Stimulated activated naive CD8-positive, alpha-beta T cell treated with anti-CD3 and anti-CD28 coated beads, Interleukin-15, amount 100 ng/mL, for 72 hours (primary cell): ENCODE data around the gene EXPH5.
A peak's percentile ranks its signal among the peaks of the same experiment; 100 is the strongest.
"Not testable (repeated sequence)": the region's sequence is repeated elsewhere in the genome, so short reads cannot be mapped to it uniquely, and the experiment has no call there.

Experiments used
- ATAC-seq: fragments of 150-1000 bp; cut with Tn5 transposase; 2 replicates; pipeline ENCODE4 v1.10.0; 2021; ENCODE audit warnings: mild to moderate bottlenecking, moderate library complexity
- DNase-seq, 2 donors: peaks; one replicate each; pipeline ENCODE4 v3.0.0; 2021 to 2022
- H3K27ac Mint-ChIP-seq, 2 donors: one replicate each; pipeline ENCODE4 v1.8.0; 2022; ENCODE audit warnings: mild to moderate bottlenecking in 2 of 2, mixed read lengths in 2 of 2, moderate library complexity in 2 of 2
- H3K27me3 Mint-ChIP-seq: one replicate; pipeline ENCODE4 v1.8.0; 2022; ENCODE audit warnings: mixed read lengths
- H3K4me1 Mint-ChIP-seq: one replicate; pipeline ENCODE4 v1.8.0; 2022; ENCODE audit warnings: mild to moderate bottlenecking, mixed read lengths
- H3K4me3 Mint-ChIP-seq, 2 donors: one replicate each; pipeline ENCODE4 v1.8.0; 2022; ENCODE audit warnings: mild to moderate bottlenecking in 2 of 2, mixed read lengths in 2 of 2, moderate library complexity in 1 of 2
- H3K9me3 Mint-ChIP-seq, 2 donors: one replicate each; pipeline ENCODE4 v1.8.0; 2022; ENCODE audit warnings: mixed read lengths in 2 of 2

Gene EXPH5

GRCh38 chr11:108586600-108586999 is 7.0 kb downstream of the EXPH5 start:
- no peak for DNase-seq
- Mint-ChIP-seq H3K9me3 (no peaks in the 10 kb centered on the region), H3K27me3 (no peaks in the 10 kb centered on the region), H3K4me3 (no peak overlapping the region), H3K27ac (no peak overlapping the region), H3K4me1 (no peaks in the 10 kb centered on the region)
- ATAC-seq, result no peak

DNA sequence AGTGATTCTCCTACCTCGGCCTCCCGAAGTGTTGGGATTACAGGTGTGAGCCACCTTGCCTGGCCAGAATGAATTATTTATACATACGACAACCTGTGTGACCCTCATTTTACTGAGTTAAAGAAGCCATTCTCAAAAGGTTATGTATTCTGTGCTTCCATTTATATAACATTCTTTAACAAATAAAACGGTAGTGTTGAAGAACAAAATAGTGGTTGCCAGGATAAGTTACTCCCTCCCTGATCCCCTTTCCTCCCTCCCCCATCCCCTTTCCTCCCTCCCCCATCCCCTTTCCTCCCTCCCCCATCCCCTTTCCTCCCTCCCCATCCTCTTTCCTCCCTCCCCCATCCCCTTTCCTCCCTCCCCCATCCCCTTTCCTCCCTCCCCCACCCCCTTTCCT is 7.4 kb downstream of the EXPH5 start:
- H3K27me3 Mint-ChIP-seq, H3K4me1 Mint-ChIP-seq, ATAC-seq, DNase-seq, H3K4me3 Mint-ChIP-seq, H3K27ac Mint-ChIP-seq, H3K9me3 Mint-ChIP-seq: not testable (repeated sequence)

DNA sequence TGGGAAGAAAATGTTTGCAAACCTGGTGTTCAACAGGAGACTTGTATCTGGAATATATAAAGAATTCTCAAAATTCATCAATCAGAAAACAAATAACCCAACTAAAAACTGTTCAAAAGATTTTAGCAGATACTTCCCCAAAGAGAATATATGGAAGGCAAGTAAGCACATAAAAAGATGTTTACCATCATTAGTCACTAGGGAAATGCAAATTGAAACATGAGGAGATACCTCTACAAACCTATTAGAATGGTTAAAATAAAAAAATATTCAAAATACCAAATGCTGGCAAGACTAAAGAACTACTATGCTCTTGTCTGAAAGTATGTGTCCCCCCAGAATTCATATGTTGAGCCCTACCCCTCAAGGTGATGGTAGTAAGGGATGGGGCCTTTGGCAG is 8.6 kb downstream of the EXPH5 start:
- ATAC-seq (no peak), DNase-seq (no peak)
- H3K4me3 Mint-ChIP-seq, result no peak overlapping the region
- no peaks in the 10 kb centered on the region for H3K27me3 Mint-ChIP-seq
- H3K4me1 Mint-ChIP-seq, result no peaks in the 10 kb centered on the region
- no peaks in the 10 kb centered on the region for H3K9me3 Mint-ChIP-seq
- no peak overlapping the region for H3K27ac Mint-ChIP-seq

- Mint-ChIP-seq H3K27ac (no peak overlapping the region), H3K9me3 (no peaks in the 10 kb centered on the region), H3K27me3 (no peaks in the 10 kb centered on the region), H3K4me3 (no peak overlapping the region), H3K4me1 (no peaks in the 10 kb centered on the region)
- ATAC-seq, result no peak
- no peak for DNase-seq
These were observed 12.9 kb downstream of the EXPH5 start for GRCh38 chr11:108580645-108581044.

- Mint-ChIP-seq H3K27me3 (no peaks in the 10 kb centered on the region), H3K4me1 (no peaks in the 10 kb centered on the region), H3K27ac (no peak overlapping the region), H3K4me3 (no peak overlapping the region), H3K9me3 (no peaks in the 10 kb centered on the region)
- DNase-seq (no peak), ATAC-seq (no peak)
These were observed 13.5 kb downstream of the EXPH5 start for GRCh38 chr11:108580043-108580442.

GRCh38 chr11:108576523-108576922 is 17.0 kb downstream of the EXPH5 start:
- no peaks in the 10 kb centered on the region for H3K27me3 Mint-ChIP-seq
- no peak overlapping the region for H3K4me3 Mint-ChIP-seq
- no peak overlapping the region for H3K27ac Mint-ChIP-seq
- no peaks in the 10 kb centered on the region for H3K9me3 Mint-ChIP-seq
- DNase-seq (no peak), ATAC-seq (no peak)
- peaks cover 9% of the 10 kb centered on the region for H3K4me1 Mint-ChIP-seq

DNA sequence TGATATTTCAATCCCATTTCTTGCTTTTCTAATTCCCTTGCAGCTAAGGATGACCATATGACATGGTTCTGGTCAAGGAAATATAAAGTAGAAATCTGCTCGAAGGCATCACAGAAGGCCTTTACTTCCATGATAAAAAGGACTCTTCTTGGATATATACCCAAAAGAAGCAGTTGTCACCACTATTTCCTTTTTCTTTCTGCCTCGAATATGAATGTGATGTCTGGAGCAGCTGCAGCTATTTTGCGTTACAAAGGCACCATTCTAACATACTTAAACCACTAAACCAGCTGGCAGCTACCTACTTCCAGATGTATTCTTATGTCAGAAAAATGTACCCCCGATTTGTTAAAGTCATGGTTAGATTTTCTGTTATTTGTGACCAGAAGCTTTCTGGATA is 18.9 kb downstream of the EXPH5 start:
- Mint-ChIP-seq H3K4me1 (peaks cover 9% of the 10 kb centered on the region), H3K27me3 (no peaks in the 10 kb centered on the region), H3K9me3 (no peaks in the 10 kb centered on the region), H3K4me3 (no peak overlapping the region), H3K27ac (no peak overlapping the region)
- DNase-seq (no peak), ATAC-seq (no peak)

GRCh38 chr11:108571001-108571400 is 22.6 kb downstream of the EXPH5 start:
- H3K9me3 Mint-ChIP-seq, result no peaks in the 10 kb centered on the region
- H3K4me3 Mint-ChIP-seq, result no peak overlapping the region
- H3K27me3 Mint-ChIP-seq, result no peaks in the 10 kb centered on the region
- ATAC-seq (no peak), DNase-seq (no peak)
- peaks cover 9% of the 10 kb centered on the region for H3K4me1 Mint-ChIP-seq
- H3K27ac Mint-ChIP-seq, result no peak overlapping the region

DNA sequence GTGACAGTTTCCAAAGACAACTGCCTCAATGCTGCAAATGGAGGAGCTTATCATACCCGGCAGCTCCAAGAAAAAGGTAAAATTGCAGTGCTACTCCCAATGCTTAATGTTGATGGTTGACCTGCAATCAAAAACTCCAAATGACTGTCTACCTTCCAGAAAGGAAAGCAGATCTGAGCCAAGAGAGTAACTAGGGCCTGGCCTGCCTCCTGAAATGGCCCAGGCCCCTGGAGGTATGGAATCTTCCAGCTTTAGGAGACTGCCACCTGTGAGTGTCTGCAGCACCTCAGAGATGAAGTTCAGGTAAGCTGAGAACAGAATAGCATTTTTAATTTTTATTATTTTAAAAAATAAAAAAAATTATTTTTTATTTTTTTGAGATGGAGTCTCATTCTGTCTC is 23.7 kb downstream of the EXPH5 start:
- no peaks in the 10 kb centered on the region for H3K27me3 Mint-ChIP-seq
- ATAC-seq, result no peak
- DNase-seq, result no peak
- H3K9me3 Mint-ChIP-seq, result no peaks in the 10 kb centered on the region
- no peak overlapping the region for H3K27ac Mint-ChIP-seq
- peaks cover 9% of the 10 kb centered on the region for H3K4me1 Mint-ChIP-seq
- no peak overlapping the region for H3K4me3 Mint-ChIP-seq

- DNase-seq (no peak), ATAC-seq (no peak)
- no peak overlapping the region for H3K4me3 Mint-ChIP-seq
- H3K27ac Mint-ChIP-seq, result no peak overlapping the region
- no peaks in the 10 kb centered on the region for H3K27me3 Mint-ChIP-seq
- H3K9me3 Mint-ChIP-seq, result no peaks in the 10 kb centered on the region
- H3K4me1 Mint-ChIP-seq, result peaks cover 9% of the 10 kb centered on the region
These were observed 25.2 kb downstream of the EXPH5 start for GRCh38 chr11:108568195-108568858.

- ATAC-seq (no peak), DNase-seq (no peak)
- Mint-ChIP-seq H3K27me3 (no peaks in the 10 kb centered on the region), H3K9me3 (no peaks in the 10 kb centered on the region), H3K4me3 (no peak overlapping the region), H3K27ac (no peak overlapping the region), H3K4me1 (no peaks in the 10 kb centered on the region)
These were observed 27.9 kb downstream of the EXPH5 start for GRCh38 chr11:108565653-108566052.

- no peak for DNase-seq
- Mint-ChIP-seq H3K9me3 (no peaks in the 10 kb centered on the region), H3K27me3 (no peaks in the 10 kb centered on the region), H3K4me1 (peaks cover 18% of the 10 kb centered on the region), H3K4me3 (no peak overlapping the region), H3K27ac (peak overlapping the region; percentile 36 to 53)
- ATAC-seq, result no peak
These were observed 30.6 kb downstream of the EXPH5 start for GRCh38 chr11:108562746-108563581.

DNA sequence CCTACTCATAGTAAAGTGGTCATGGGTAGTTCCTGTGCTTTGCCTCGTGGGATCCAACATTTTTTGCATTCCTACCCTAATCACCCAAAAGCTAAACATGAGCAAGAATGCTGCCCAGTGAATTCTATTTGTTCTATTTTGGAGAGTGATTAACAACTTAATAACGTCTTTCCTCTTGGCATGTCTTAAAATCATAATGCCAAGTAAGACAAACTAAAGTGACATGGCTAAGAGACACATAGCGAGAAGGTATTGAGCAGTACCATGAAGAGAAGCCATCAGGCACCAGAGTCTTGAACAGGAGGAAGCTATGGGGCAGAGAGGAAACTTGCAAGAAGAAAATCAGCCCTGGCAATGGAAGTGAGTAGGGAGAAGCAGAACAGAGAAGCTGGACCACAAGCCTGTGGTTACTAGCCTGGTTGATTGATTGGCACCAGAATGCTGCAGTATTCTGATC is 32.0 kb downstream of the EXPH5 start:
- Mint-ChIP-seq H3K27me3 (no peaks in the 10 kb centered on the region), H3K4me1 (peaks cover 18% of the 10 kb centered on the region), H3K27ac (peak overlapping the region in 1 of 2 donors; percentile 8), H3K9me3 (no peaks in the 10 kb centered on the region), H3K4me3 (no peak overlapping the region)
- ATAC-seq, result no peak
- DNase-seq, result no peak

GRCh38 chr11:108559904-108560303 is 33.7 kb downstream of the EXPH5 start:
- H3K9me3 Mint-ChIP-seq, result no peaks in the 10 kb centered on the region
- no peaks in the 10 kb centered on the region for H3K27me3 Mint-ChIP-seq
- DNase-seq, result no peak

GRCh38 chr11:108559340-108559739 is 34.2 kb downstream of the EXPH5 start:
- Mint-ChIP-seq H3K27me3 (no peaks in the 10 kb centered on the region), H3K4me3 (no peak overlapping the region), H3K9me3 (no peaks in the 10 kb centered on the region), H3K27ac (no peak overlapping the region), H3K4me1 (peaks cover 18% of the 10 kb centered on the region)
- DNase-seq (no peak), ATAC-seq (no peak)

More at GRCh38 chr11:108559904-108560303, 33.7 kb downstream of the EXPH5 start:
- Mint-ChIP-seq H3K4me3 (no peak overlapping the region), H3K4me1 (peaks cover 18% of the 10 kb centered on the region), H3K27ac (no peak overlapping the region)
- ATAC-seq, result no peak

GRCh38 chr11:108558222-108558621 is 35.3 kb downstream of the EXPH5 start:
- peaks cover 18% of the 10 kb centered on the region for H3K4me1 Mint-ChIP-seq
- H3K9me3 Mint-ChIP-seq, result no peaks in the 10 kb centered on the region
- ATAC-seq (no peak), DNase-seq (no peak)
- H3K4me3 Mint-ChIP-seq, result no peak overlapping the region
- H3K27ac Mint-ChIP-seq, result no peak overlapping the region
- H3K27me3 Mint-ChIP-seq, result no peaks in the 10 kb centered on the region
